GM18526 (cell line): ENCODE data around the gene RGS9.

ENCODE experiments used
- POLR2A ChIP-seq: IDR thresholded peaks from 3 replicates; pipeline ENCODE4 v1.6.1; 2011; ENCODE audit not compliant: insufficient read length; ENCODE audit errors: extremely low read depth

Gene RGS9

DNA sequence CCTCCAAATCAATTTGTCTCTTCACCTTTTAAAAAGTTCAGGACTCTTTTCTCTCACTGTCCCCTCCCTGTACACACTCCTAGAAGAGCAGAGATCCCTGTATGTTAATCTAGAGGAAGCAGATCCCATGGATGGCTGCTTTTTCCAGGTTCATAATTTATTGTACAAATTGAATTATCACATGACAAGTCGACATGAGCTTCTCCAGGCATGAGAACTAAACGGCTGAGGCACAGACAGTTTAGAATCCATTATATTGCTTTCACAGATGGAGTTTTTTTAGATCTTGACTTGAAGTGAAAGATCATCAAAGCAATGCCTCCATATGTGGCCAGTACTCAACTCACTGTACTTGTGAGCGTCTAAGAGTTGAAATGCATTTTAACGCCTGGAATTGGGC, 47.9 kb downstream of the RGS9 start:
- TF ChIP-seq POLR2A = no peak

GRCh38 chr17:65185668-65186382, 48.7 kb downstream of the RGS9 start:
- TF ChIP-seq POLR2A = no peak

- TF ChIP-seq POLR2A = no peak
These were observed 53.4 kb downstream of the RGS9 start for GRCh38 chr17:65190467-65191097.

DNA sequence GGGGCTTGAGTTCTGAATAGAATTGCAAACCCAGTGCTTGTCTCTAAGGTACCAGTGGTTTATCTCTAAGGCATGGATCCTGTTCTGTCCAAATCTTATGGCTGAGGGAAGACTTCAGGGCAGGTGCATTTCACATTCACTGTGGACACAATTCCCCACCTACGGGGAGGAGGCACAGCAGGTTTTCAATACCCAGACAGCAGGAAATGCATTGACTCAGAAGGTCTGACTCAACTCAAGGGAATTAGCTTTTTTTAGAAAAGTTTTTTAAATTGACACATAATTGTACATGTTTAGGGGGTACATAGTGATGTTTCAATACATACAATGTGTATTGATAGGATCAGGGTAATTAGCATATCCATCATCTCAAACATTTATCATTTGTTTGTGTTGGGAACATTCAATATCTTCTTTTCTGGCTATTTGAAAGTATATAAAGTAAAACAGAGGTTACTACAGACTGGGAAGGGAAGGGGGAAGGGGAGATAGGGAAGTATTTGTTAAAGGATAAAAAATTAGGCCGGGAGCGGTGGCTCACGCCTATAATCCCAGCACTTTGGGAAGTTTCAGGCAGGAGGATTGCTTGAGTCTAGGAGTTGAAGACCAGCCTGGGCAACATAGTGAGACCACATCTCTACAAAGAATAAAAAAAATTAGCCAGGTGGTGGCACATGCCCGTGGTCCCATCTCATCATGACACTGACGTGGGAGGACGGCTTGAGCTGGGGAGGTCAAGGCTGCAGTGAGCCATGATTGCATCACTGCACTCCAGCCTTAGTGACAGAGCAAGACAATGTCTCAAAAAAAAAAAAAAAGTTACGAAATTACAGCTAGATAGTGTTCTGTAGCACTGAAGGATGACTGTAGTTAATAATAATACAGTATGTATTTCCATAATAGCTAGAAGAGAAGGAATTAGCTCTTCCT, 54.9 kb downstream of the RGS9 start:
- TF ChIP-seq POLR2A = no peak

DNA sequence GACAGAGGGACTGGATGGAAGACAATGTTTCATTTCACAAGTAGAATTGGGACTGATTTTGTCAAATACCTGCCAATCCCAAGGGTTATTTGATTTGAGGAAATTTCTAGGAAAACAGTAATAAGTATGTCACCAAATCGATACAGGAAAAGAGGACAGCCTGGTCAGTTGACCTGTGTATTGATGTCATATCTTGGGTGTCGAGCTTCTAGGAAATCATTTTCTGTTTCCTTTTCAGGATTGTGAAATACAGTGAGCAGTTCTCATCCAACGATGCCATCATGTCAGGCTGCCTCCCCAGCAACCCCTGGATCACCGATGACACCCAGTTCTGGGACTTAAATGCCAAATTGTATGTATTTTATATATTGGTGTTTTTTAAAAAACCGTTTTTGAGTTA, 56.1 kb downstream of the RGS9 start:
- TF ChIP-seq POLR2A = no peak

DNA sequence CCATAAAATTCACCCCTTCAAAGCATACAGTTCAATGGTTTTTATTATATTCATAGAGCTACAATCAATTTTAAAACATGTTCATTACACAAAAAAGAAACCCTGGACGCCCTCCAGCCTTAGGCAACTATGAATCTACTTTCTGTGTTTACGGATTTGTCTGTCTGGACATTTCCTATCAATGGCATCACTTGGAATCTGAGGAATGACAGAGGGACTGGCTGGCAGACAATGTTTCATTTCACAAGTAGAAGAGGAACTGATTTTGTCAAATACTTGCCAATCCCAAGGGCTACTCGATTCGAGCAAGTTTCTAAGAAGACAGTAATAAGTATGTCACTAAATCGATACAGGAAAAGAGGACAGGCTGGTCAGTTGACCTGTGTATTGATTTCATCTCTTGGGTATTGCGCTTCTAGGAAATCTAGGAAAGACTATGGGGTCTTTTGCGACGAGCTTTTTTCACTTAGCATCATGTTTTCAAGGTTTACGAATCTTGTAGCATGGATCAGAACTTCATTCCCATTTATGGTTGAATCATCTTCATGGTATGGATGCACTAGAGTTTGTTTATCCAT, 56.6 kb downstream of the RGS9 start:
- no peak for TF ChIP-seq POLR2A

- no peak for TF ChIP-seq POLR2A
These were observed 57.6 kb downstream of the RGS9 start for GRCh38 chr17:65194670-65195334.

DNA sequence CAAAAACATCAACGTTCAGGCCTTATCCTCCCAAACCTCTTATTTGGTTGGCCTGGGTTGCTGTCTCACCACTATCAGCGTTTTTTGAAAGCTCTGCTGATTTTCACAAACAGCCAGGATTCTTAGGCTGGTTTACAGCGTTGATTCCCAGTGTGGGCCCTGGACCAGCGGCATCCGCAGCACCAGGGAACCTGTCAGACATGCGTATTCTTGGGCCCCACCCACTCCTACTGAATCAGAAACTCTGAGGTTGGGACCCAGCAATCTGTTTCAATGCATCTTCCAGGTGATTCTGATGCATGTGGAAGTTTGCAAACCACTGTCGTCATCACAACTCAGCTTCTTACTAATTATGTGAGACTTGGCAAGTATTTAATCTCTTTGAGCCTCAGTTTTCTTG, 58.5 kb downstream of the RGS9 start:
- TF ChIP-seq POLR2A = no peak

GRCh38 chr17:65196617-65197016, 59.4 kb downstream of the RGS9 start:
- no peak for TF ChIP-seq POLR2A

DNA sequence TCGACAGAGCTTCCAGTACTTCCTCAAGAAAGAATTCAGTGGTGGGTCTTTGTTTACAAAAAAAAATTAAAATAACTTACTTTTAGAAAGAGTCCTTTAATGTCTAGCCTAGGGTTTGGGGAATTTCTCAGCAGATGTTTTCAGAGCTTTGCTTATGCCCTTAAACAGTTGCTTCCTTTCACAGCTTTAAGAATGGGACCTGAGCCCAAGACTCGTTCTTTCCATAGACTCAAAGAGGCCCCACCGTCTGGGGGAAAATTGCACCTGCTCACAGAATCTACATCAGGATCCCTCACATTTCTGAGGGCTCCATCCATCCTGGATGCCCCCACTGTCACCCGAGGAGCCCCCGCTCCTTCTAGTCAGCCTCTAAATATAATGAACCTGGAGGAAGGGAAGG, 60.0 kb downstream of the RGS9 start:
- no peak for TF ChIP-seq POLR2A

DNA sequence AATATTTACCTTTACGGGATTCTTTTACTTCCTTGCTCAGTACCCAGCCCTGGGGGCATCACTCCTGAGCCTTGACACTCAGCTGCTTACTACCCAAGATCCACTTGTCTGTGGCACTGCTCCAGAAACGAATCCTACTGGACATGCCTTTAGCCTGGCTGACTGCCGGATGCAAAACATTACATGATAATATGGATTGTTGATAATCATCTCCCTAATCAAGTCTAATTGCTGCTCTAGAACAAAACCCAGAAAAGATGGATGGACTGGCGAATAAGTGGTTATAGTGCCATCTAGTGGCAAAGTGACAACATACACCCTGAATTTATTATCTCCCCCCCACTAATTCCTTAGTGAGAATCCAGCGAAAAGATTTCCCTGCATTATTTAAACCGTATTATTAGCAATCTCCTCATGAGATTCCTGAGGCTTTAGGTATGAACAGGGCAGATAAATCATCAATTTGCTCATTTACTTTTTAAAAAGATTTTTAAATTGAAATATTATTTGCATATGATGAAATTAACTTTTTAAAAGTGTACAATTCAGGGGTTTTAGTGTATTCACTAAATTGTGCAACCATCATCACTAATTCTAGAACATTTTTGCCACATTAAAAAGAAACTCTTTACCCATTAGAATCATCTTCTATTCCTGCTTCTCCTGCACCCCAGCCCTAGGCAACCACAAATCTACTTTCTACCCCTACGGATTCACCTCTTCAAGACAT, 61.6 kb downstream of the RGS9 start:
- no peak for TF ChIP-seq POLR2A

DNA sequence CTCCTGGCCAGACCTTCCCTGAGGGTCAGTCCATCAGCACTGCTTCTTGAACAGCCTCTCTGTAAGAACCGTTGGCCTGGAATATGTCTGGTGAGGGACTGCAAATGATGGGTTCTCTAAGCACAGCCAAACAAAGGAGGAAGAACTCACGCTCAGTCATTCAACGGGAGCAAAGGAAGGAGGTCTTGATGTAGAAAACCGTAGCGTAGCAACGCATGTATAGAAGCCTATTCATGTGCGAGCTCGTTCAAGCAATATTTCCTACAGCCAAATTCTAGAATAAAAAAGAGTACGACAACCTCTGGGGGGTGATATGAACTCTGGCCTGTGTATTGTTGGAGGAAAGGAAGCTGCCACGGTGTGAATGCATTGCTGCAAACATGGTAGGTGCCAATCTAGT, 64.2 kb downstream of the RGS9 start:
- TF ChIP-seq POLR2A = no peak

DNA sequence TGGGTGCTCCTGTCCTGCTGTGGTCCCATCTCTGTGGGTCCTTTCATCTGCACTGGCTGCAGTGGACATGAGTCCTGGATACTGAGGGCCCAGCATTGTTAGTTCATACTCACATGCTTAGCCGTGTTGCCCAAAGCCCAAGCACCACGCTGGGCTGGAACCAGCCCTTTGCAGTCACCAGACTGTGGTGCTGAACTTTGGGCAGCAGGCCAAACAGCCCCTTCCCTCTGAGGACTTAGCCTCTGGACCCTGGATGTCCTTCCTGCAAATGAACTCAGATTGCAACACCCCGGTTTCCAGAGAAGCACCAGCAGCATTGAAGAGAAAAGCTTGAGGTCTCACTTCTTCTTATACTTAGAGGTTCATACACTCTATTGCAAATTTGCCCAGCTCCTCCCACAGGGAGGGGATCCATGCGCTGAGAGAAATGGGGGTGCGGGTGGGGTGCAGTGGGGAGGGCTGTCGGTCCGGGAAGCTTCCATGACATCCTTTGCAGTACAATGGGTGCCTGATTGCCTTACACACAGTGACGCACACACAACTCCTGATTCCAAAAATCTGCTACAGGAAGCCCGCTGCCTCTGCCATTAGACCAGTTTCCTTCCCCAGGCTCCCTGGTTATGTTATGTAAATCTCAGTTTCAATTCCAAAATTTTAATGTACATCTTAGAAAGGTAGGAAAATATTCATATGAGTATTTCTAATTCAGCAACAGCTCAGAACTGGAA, 65.8 kb downstream of the RGS9 start:
- TF ChIP-seq POLR2A = no peak

DNA sequence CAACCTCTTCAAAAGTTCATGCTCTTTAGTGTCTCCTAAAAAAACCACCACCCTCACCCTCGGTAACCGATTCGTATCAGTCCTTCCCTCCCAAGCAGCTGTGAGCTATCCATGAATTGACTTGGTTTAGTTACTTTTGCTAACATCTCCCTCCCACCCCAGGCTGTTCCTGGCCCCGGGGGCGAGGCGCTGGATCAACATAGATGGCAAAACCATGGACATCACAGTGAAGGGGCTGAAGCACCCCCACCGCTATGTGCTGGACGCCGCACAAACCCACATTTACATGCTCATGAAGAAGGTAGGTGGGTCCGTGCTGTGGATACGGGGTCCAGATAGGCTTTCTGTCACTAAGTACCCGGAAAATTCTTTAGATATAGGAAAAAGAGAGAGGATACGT, 66.8 kb downstream of the RGS9 start:
- no peak for TF ChIP-seq POLR2A

DNA sequence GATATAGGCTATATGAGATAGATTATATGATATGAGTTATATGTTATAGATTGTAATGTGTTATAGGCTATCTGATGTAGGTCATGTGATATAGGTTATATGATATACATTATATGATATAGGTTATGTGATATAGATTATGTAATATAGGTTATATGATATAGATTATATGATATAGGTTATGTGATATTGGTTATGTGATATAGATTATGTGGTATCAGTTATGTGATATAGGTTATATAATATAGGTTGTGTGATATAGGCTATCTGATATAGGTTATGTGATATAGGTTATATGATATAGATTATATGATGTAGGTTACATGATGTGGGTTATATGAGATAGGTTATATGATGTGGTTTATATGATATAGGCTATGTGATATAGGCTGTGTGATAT, 68.5 kb downstream of the RGS9 start:
- no peak for TF ChIP-seq POLR2A
